GM21737 (cell line): Measurements from ENCODE around the gene NACC1.
A peak's percentile ranks its signal among the peaks of the same experiment; 100 is the strongest.

Experiments used
- ATAC-seq: cut with Tn5 transposase; IDR thresholded peaks from one replicate; pipeline ENCODE4 v1.9.1; 2021; ENCODE audit warnings: mild to moderate bottlenecking, moderate library complexity; ENCODE audit not compliant: unreplicated experiment

Gene NACC1

GRCh38 chr19:13099073-13099999 lies 18.7 kb upstream of the NACC1 start:
- ATAC-seq = no peak

- no peak for ATAC-seq
Observed at GRCh38 chr19:13100031-13100588, 18.0 kb upstream of the NACC1 start.

- no peak for ATAC-seq
Observed at GRCh38 chr19:13100841-13101589, 17.0 kb upstream of the NACC1 start.

- no peak for ATAC-seq
Observed at GRCh38 chr19:13101590-13102415, 16.3 kb upstream of the NACC1 start.

- ATAC-seq = no peak
Observed at GRCh38 chr19:13102416-13102665, 15.7 kb upstream of the NACC1 start.

- ATAC-seq = peak; percentile 37
Observed at GRCh38 chr19:13102666-13103580, 15.1 kb upstream of the NACC1 start, which contains the start of gene LYL1. Gene LYL1 (minus strand): TSS chr19:13102858. CDS start chr19:13101171, 1,687 bp downstream.

GRCh38 chr19:13103581-13104359 lies 14.3 kb upstream of the NACC1 start:
- ATAC-seq = no peak

- peak; percentile 34 for ATAC-seq
Observed at GRCh38 chr19:13104360-13104847, 13.7 kb upstream of the NACC1 start.

GRCh38 chr19:13104848-13105711 lies 13.0 kb upstream of the NACC1 start:
- ATAC-seq = no peak

- ATAC-seq = no peak
Observed at GRCh38 chr19:13109361-13110098, 8.5 kb upstream of the NACC1 start.

- no peak for ATAC-seq
Observed at GRCh38 chr19:13110099-13110610, 7.9 kb upstream of the NACC1 start.

GRCh38 chr19:13112555-13112954 lies 5.5 kb upstream of the NACC1 start:
- no peak for ATAC-seq

- ATAC-seq = no peak
Observed at GRCh38 chr19:13115936-13116281, 2.2 kb upstream of the NACC1 start.

GRCh38 chr19:13116282-13117175 lies 1.5 kb upstream of the NACC1 start, which contains the start of gene TRMT1:
Gene TRMT1 (minus strand): TSS chr19:13116740. CDS start chr19:13116399, 341 bp downstream.
- ATAC-seq = peak; percentile 47

GRCh38 chr19:13117176-13117771 lies 790 bp upstream of the NACC1 start:
- no peak for ATAC-seq
